ENCODE measurements around the gene GALNT18.

GALNT18 gene

GRCh38 chr11:11406652-11407051 lies 215.2 kb downstream of the GALNT18 start:
- no peak for DNase-seq (ENCODE audit: low read depth)

GRCh38 chr11:11403763-11404725 lies 217.8 kb downstream of the GALNT18 start:
- no peak for DNase-seq (ENCODE audit: low read depth)

DNA sequence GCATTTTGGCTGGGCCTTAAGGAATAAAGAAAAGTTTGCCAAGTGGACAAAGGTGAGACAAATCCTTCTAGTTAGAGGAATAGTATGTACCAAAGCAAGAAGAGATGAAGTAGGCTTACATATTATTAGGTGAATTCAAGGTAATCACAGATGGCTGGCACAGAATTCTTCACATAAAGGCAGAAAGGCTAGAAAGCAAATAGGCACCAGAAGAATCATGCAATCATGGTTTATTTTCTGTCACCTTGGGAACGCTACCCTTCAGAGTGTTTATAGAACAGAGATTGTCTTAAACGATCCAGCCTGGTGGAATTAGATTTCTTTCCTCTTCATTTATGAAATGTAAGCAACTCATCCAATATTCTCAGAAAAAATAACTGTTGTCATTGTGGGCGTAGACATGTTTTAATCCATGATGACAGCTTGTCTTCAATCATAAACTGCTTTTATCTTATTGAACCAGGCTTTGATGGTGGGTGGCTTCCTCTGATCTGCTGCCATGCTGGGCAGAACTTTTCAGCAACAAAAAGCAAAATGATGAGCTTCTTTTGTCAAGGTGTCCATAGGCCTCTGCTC lies 219.8 kb downstream of the GALNT18 start:
- no peak for DNase-seq (ENCODE audit: low read depth)

- no peak for DNase-seq (ENCODE audit: low read depth)
These were observed 221.1 kb downstream of the GALNT18 start for GRCh38 chr11:11400635-11401232.

DNA sequence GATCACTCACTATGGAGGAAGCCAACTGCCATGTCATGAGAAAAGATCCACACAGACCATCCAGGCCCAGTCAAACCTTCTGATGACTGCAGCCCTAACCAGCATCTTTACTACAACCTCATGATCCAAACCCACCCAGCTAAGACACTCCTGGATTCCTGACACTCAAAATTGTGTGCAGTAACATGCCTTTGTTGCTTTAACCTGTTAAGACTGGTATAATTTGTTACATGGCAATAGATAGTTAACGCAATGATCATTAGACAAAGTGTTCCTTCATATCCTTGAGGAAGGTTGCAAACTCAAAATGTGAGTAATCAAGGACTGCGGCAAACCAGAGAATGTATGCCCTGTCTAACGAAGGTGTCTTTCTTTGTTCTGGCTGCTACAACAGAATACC lies 221.7 kb downstream of the GALNT18 start:
- DNase-seq (ENCODE audit: low read depth) = no peak

DNA sequence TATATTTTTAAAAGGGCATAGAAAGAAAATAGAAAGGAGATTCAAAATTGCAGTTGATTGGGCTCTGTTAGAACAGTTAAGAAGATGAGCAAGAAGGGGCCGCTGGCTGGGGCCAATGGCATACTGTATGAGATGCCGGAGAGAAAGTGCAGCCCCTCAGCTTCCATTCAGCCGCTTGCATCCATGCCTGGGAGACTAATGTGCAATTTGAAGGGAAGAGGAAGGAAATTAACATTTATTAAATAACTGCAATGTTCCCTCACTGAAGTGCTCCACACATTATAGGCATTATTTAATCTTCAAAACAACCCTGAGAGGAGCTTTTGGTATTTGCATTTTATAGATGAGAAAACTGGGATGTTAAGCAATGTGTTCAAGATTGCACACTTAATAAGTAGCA lies 224.0 kb downstream of the GALNT18 start:
- DNase-seq (ENCODE audit: low read depth) = no peak

GRCh38 chr11:11397036-11397415 lies 224.8 kb downstream of the GALNT18 start:
- DNase-seq (ENCODE audit: low read depth) = no peak

GRCh38 chr11:11396301-11397035 lies 225.3 kb downstream of the GALNT18 start:
- peak; percentile 77 for DNase-seq (ENCODE audit: low read depth)

DNA sequence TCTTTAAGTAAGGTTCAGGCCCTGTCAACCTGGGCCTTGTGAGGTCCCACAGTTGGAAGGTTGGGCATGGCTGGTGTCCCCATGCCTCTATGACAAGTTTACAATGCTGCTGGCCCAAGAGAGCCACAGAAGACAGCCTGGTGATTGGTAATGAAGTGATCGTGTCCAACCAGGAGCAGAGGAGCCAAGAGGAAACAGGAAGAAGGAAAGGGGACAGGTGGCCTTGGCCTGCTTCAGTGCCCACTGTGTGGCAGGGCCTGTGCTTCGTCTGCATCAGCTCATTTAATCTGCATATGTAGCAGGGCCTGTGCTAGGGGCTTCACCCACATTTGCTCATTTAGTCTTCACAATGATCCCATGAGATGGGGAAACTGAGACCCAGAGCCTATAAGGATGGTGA lies 226.7 kb downstream of the GALNT18 start:
- DNase-seq (ENCODE audit: low read depth) = no peak

- DNase-seq (ENCODE audit: low read depth) = no peak
These were observed 227.6 kb downstream of the GALNT18 start for GRCh38 chr11:11394241-11394640.

GRCh38 chr11:11391796-11392463 lies 229.9 kb downstream of the GALNT18 start:
- DNase-seq (ENCODE audit: low read depth) = peak; percentile 36

- no peak for DNase-seq (ENCODE audit: low read depth)
These were observed 230.6 kb downstream of the GALNT18 start for GRCh38 chr11:11391169-11391568.

- no peak for DNase-seq (ENCODE audit: low read depth)
These were observed 231.6 kb downstream of the GALNT18 start for GRCh38 chr11:11390068-11390771.

DNA sequence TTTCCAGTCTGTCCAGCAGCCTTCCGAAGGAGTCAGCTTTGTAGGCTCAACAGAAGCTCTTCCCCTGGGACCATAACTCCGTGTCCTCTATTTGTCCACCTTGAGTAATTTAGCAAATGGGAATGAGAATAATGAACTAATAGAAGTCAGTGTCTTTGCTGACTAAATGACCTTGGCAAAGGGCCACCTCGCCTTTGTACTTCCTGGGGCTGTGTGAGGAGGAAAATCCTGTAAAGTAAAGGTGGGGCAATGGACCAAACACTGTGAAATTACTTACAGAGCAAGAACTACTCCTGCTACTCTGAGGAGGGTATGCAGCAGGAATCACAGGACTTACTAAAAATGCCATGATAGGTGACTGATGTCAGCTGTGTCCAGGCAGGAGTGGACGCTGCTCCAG lies 232.6 kb downstream of the GALNT18 start:
- no peak for DNase-seq (ENCODE audit: low read depth)

GRCh38 chr11:11387622-11388305 lies 234.0 kb downstream of the GALNT18 start:
- DNase-seq (ENCODE audit: low read depth) = no peak

DNA sequence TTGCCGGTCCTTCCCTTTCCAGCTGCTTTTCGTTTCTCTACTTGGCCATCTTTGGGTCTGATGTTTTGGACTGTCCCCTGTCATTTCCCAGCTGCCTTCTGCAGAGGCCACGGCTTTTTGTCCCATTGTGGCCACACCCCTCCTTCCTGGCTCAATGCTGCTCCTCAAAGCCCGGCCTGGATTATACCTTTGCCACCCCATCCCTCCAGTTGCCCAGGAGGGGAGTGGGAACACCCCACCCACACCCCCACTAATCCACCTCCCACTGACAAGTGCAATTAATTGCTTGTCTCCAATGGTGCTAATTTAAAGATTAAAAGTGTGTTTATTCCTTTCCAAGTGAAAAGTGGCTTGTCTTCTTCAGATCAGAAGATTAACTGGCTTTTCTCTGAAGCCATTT lies 234.6 kb downstream of the GALNT18 start:
- no peak for DNase-seq (ENCODE audit: low read depth)

GRCh38 chr11:11384829-11385228 lies 237.0 kb downstream of the GALNT18 start:
- no peak for DNase-seq (ENCODE audit: low read depth)

- DNase-seq (ENCODE audit: low read depth) = no peak
These were observed 237.8 kb downstream of the GALNT18 start for GRCh38 chr11:11383995-11384394.

DNA sequence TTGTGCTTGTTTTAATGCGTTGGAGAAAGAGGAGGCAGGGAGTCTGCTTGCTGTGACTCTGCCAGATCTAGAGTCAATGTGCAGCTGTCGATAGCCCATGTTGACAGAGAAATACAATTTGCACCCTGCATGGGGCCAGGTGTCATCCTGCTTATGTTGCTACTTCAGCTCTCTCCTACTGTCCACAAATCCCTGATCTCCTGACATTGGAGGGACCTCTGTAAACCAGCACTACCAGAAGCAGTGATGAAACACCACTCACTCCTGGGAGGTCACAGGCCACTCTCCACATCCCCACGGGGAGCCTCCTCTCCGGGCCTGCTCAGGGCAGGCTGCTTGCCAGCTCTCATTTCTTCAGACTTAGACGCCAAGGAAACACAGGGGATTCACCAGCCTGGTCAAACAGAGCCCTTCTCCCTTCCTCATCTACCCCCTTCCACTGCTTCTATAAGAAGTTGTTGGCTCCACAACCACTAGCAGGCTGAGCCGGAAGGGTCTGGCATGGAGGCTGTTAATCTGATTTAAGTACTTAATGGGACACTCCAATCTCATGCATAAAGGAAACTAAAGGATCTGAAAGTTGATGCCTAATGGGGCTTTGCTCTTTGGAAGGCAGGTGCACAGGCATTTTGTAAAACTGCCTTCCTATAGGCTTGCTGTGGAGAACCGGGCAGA lies 238.8 kb downstream of the GALNT18 start:
- no peak for DNase-seq (ENCODE audit: low read depth)

DNA sequence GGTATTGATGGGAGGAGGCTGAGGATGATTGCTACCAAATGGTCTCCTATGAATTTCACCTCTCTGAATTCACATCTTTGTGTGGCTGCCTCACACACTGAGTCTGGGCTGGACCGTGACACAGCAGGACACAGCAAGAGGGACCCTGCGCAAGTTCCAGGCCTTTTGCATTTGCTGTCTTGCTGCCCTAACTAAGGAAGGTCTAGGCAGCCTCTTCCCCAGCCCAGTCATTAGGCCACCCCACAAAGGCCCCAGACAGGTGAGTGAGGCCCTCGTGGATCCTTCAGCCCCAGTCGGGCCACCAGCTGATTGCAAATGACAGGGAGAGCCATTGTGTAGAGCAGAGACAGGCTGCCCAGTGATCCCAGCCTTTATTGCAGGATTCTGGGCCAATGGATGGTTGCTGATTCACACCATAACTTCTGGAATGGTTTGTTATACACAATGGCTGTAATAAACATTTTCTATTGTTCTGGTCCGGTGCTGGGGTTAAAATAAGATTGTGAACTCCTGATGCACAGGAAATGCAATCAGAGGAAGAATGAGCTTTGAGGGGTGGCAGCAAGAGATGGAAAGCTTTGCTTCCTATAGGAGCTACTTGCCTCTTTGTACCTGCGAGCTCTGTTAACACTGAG lies 240.2 kb downstream of the GALNT18 start:
- DNase-seq (ENCODE audit: low read depth) = no peak

All from non-pigmented ciliary epithelial cell (primary cell).